COLO668 (cell line): ENCODE measurements around the gene NHSL2.

Experiments
- DNase-seq: peaks from one replicate; lab custom pipeline; 2025; ENCODE audit not compliant: unreplicated experiment; lab: John Stamatoyannopoulos, UW

NHSL2 gene

DNA sequence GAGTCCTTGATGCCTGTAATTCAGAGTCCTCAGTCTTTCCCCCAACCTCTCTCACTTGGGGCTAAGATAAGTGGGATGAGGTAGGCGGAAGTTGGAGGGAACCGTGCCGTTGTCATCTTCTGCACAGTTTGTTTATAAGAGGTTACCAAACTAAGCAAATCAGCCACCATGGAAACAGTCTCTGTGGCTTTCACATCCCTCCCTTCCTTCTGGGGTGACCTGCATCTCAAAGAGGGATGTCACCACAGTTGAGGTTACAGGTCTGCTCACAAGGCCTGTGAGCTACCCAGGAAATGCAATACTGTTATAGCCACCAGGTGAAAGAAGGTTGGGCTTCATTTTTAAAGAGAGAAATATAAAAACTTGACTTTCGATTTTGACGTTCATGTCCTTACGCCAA is 194.8 kb downstream of the NHSL2 start:
- no peak for DNase-seq

DNA sequence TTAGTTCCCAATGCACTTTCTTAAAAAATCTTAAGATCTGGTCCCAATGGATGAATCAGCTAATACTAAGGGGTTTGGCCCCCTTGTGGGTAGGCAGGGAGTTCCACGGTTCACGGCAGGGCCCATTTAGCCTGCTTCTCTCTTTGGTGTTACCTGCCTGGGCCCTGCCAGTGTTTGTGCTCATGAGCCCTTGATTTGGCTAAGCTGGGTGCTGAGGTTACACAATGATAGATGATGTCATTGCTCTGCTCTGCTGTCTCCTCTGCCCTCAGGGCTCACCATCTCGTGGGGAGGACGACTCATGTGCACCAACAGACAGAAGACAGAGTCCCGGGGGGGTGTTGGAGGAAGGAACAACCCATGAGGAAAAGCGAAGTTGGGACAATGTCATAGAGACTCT is 196.7 kb downstream of the NHSL2 start:
- no peak for DNase-seq

DNA sequence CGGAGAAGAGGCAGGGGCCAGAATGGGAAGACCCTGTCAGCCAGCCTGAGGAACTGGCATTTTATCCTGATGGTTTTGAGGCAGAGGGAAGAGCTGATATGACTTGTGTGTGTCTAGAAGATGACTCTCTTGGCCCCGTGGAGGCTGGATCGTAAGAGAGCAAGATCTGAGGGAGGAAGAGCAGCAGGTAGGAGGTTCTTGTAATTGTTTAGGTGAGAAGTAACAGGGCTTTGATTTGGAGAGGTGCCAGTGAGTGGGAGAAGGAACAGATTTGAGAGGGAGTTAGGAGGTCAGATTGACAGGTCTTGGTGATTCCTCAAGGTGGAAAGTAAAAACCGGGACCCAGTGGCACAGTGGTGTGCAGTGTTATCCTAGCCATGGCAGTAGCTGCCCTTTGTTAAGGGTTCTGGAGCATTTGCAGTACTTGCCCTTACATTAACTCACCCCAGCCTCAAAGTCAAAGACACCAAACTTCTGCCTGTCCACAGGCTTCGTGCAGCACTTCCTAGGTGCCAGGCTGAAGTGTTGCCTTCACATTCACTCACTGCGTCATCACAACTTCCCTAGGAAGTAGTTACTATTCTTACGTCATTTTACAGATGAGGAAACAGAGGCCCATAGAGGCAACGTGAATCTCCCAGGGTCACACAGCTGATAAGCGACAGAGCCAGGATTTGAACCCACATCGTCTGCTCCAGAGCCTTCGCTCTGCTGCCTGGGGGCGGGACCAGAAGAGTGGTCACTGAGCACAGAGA is 197.4 kb downstream of the NHSL2 start:
- no peak for DNase-seq

DNA sequence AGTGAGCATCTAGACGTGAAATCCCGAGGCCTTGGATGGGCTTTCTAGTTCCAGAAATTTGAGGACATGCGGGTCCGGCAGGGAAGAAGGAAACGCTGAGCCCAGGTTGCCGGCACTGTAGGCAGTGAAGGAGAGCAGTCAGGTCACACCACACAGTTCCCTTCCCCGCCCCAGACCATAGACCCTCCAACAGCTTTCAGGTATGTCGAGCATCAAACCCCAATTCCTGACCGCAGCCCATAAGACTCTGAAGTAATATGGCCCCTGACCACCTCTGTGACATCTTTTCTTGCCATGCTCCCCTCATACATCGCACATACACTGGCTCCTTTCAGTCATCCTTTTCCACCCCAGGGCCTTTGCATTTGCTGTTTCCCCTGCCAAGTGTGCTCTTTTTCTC is 198.0 kb downstream of the NHSL2 start:
- DNase-seq, result no peak

DNA sequence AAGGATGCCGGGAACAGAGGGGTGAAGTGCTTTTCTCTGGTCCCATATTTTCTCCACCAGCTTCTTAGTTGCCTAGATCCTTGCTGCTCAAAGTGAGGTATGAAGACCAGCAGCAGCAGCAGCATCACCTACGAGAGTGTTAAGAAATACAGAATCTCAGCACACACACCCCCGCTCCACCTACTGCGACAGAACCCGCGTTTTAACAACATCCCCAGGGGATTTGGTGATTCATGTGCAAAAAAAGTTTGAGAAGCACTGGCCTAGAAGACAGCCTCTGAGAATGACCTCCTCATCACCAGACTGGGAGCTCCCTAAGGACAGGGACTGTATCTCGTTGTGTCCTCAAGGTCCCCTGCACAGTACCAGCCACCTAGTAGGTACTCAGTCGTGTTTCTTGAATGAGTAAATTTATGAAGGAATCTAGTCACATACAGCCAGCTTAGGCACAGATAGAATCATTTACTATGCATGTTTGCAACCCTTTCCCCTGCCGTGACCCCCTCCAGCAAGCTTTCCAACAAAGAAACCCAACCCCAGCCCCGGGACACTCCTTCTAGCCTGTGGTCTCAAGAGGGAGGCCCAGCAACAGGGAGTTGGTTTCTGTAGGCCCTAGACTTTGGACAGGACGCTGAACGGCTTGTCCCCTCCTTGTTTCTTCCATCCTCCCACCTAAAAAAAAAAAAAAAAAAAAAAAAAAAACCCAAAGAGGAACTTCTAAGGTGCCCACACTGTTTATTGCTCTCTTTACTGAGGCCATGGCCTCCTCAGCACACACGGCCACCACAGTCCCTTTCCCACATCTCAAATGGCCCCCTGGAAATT is 199.6 kb downstream of the NHSL2 start:
- DNase-seq, result no peak

DNA sequence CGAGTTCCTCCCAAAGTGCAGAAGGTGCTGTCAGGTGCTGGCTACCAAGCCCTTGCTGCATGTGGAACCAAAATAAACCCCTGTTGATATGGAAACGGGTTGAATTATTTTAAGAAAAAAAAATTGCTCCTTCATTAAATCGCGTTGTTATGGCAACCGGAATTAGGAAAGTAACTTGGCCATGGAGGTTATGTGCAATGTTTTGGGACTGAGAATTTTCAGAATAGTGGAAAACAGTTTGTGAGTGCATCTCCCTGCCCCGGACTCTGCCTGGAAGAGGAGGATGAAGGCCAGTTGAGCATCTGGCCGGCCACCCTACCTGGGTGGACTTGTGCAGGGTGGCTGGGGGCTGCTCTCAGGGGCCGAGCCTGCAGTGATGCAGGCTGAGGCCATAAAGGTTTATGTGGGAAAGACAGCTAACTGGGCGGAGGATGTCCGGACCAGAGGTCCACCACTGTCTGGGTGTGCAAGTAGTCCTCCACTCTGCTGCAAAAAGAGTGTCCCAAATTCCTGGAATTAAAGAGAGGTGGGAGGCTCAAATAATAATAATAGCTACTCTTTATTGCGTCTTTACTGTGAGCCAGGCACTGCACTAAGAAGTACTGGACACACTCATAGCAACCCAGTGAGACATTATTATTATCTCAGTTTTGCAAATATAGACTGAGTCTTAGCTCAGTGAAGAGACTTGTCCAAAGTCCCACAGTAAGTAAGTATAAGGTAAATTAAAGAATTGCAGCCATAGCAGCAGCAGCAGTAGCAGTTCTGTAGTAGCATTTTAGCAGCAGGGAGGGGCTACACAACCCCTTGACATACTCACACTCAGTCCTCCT is 200.4 kb downstream of the NHSL2 start:
- no peak for DNase-seq

DNA sequence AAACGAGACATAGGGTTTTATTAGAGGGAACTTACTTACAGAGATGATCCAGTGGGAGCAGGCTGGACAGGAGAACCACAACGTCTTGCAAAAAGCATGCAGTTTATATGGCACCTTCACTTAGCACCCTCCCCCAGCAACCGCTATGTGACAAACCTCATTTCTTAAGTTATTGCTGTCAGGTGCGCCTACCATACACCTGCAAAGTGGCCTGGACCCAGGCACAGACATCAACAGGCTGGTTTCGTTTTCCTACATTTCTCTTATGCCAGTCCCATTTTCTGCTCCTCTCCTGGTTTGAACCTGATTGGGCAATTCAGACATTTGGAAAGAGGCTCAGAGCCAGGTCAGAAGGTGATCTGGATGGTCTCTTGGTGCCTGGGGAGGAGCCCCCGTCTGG is 202.8 kb downstream of the NHSL2 start:
- no peak for DNase-seq

DNA sequence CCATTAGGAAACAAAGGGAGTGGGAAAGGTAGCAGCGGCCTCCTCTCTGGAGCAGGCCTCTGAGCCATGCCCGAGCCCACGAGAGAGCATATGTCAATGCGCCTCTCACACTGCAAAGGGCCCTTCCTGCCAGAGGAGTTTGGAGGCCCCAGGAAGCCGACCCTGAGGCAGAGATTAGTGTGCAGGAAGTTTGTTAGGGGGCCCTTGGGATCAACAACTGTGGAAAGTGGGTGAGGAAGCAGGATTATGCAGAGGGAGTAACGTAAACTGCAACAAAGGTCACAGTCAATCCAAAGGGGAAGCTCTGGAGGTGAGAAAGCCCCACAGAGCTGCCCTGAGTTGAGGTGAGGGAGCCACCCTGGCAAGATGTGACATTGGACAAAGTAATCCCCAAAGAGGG is 203.7 kb downstream of the NHSL2 start:
- DNase-seq, result no peak

DNA sequence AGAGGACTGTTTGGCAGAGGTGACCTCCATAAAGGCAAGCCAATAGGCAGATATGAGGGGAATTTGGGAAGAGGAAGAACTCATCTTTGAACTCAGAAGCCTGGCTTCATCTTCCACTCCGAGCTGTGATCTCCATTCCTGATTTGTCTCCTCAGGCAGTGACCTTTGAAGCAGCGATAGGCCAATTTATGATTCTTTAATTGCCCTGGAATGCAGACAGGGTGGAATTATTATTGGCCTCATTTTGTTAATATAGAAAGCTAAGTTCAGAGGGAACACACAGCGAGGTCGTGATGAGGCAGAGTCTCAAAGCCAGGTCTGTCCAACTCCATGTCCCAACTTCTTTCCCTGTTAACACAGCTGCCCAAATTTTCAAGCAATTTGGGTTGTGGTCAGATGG is 204.2 kb downstream of the NHSL2 start:
- no peak for DNase-seq

DNA sequence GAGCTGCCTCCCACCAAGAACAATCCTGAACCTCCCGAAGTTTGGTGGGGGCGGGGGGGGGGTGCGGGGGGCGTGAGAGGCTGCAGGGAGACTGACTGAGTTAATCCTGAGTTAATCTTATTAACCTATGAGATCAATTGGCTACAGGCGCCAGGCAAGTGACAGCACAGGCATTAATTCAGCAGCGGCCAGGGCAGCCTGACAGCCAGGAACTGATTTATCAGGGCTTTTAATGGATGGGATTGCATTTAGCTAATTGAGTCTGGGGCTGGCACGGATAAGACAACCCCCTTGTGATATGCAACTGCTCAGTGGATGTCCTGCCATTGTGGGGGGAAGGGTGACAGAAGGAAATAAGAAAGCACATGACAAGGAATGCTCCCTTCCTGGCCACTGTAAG is 204.7 kb downstream of the NHSL2 start:
- no peak for DNase-seq

DNA sequence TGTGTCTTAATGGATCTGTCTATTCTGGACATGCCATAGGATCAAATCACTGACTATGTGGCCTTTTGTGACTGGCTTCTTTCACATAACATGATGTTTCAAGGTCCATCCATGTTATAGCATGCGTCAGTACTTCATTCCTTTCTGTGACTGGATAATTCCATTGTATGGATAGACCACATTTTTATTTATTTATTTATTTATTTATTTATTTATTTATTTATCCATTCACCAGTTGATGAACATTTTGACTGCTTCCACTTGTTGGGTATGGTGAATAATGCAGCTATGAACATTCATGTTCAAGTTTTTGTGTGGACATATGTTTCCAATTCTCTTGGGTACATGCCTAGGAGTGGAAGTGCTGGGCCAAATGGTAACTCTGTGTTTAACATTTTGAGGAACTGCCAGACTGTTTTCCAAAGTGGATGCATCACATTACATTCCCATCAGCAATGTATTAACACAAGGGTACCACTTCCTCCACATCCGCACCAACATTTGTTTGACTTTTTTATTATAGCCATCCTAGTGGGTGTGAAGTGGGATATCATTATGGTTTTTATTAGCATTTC is 207.1 kb downstream of the NHSL2 start:
- DNase-seq, result no peak

DNA sequence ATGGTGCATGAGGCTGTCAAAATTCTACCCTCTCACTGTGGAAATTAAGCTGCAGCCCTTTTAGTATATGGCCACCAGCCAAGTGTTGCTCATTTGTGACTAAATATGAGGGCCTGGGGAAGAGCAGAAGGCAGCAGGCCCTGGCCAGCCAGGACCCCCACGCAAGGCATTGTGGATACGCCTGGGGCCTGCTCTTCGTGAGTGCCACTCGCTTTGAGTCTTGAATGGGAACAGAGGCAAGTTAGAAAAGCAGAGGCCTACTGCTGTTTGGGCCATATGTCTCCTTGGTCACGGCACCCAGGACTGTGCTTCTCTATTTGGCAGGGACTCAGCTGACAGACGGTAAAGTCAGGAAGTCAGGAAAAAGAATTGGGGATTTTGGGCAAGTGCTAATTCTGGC is 210.2 kb downstream of the NHSL2 start:
- no peak for DNase-seq

DNA sequence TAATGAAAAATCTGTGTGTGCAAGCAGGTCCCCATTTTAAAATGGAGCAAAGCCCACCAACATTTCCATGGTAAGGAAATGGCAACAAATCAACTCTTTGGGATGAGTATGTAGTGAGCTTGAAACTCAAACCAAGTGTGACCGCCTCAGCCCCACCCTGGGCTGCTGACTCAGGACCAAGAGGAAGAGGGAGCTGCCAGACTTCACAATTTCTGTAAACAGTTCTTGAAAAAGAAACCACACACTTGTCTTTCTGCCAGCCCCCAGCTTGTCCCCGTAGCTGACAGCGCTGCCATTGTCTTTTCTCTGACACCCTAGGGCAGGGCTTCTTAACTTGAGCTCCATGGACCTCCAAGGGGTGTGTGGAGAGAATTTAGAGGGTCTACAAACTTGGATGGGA is 210.7 kb downstream of the NHSL2 start:
- DNase-seq, result no peak

DNA sequence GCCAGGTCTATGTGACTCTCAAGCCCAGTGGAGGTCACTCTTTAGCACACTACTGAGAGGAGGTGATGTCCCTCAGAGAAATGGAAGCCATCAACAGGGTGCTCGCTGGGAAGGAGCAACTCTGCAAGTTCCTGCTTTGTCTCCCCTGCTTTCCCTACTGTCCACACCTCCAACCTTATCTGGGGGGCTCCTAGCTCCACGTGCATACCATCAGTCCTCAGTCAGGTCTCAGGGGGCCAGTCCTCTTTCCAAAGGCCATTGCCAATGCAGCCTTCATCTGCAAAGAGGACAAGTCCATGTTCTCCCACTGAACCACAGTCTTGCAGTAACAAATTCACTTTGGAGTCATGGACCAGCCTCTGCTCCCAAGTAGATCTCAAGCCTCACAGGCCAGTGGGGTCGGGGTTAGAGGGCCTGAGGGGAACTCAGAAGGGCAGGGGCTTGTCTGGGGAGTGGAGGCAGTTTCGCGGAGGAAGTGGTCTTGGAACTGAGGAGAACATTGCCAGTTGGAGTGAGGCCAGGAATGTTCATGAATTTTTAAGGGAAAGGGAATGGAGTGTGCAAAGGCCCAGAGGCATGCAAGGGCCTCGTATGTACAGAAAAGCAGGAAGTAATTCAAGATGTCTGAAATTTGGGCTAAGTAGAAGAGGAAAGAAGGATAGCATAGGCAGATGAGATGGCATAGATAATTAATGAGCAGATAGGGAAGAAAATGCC is 212.1 kb downstream of the NHSL2 start:
- no peak for DNase-seq

DNA sequence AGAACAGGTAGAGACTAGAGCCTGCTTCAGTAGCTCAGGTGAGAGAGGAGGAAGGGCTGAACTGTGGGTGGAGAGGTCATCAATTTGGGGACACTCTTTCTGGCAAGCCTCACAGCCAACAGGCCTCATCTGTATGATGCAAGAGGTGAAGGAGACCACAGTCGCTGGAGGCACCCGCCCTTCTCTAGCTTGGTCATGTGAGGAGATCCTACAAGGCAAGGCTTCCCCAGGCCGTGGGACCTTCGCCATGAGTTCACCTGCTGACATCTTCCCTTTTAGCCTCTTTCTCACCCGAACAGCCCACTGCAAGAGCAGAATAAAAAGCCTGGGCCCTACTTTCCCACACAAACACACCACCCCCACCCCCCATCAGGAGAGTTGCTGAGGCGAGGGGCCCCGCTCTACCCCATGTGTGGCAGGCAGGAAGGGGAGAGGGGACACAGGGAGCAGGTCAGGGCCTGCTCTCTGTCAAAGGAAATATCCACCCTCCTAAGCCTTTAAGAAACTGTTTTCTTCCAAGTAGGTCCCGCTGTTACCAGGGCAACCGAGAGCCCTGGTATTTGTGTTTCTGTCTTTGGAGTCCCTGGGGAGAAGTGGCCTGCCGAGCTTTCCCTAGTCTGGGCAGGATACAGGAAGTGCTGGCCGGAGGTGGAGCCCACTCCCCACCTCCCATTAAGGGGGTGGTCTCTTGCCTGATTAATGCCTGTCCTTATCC is 213.0 kb downstream of the NHSL2 start:
- no peak for DNase-seq

DNA sequence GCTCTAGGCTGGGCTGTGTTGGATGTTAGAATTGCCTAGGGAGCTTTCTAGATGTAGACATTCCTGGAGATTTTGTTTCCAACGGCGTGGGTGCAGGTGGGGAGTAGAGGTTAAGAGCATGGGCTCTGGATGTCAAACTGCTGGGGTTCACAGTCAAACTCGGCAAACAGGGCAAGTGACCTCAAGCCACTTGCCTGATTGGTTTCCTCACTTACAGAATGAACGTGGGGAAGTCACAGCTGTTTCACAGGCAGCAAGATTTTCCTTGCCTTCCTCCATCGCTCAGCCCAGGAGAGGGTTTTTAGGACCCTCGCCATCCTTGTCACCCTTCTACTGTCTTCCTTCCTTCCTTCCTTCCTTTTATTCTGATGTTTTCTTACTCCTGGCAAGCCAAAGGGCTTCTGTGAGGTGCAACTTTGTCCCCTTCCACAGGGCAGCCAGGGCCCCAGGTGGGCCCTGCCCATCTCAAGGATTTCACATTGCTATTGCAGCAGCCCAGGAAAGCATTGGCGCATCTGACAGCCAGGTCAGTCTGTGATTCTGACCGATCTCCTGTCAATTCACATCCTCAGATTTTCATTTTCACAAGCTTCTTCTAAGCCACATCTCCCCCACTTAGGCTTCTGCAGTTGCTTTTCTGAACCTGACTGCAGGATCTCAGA is 214.0 kb downstream of the NHSL2 start:
- DNase-seq, result no peak

DNA sequence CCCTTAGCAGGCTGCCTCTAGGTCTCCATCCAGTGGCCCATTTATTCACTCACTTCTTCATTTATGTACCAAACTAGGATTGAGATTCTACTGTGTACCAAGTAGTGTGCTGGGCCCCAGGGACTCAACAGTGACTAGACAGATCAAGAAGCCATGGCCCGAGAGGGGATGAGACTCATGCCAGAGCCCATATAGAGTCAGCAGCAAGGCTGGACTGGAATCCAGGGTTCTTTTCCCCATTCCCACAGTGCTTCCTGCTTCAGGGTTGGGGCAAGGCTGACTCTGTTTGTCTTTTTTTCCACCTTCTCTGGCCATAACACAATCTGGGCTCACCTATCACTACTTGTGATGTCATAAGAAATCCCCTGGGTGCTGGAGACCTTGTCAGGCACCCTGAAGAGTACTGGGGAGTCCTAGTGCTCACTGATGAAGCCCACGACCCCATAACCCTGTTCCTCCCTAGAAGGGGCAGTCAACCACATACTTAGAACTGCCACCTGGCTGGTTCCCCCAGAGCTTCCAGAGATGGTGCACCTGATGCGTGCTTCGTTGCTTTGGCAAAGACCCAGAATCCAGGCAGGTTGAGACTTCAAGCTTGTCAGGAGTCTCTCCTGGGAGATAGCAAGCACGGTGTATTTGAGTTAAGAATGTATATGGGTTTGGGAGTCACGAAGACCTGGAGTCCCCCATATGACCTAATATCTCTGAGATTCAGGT is 214.8 kb downstream of the NHSL2 start:
- DNase-seq, result no peak

DNA sequence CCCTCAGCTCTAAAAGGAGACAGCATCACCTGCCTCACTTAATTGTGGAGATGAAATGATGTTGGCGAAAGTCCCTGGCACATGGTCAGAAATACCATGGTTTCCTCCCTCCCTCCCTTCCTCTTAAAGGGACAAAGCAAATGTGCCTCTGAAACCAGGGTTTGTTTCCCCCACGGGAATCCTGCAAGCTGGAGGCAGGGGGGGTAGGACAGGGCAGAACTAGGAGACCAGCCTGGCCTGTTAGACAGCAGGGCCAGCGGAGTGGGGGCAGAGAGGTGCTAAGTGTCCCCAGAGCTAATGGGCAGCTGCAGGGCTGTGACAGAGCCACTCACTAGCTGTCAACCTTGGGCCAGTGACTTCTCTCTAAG is 215.4 kb downstream of the NHSL2 start:
- no peak for DNase-seq

DNA sequence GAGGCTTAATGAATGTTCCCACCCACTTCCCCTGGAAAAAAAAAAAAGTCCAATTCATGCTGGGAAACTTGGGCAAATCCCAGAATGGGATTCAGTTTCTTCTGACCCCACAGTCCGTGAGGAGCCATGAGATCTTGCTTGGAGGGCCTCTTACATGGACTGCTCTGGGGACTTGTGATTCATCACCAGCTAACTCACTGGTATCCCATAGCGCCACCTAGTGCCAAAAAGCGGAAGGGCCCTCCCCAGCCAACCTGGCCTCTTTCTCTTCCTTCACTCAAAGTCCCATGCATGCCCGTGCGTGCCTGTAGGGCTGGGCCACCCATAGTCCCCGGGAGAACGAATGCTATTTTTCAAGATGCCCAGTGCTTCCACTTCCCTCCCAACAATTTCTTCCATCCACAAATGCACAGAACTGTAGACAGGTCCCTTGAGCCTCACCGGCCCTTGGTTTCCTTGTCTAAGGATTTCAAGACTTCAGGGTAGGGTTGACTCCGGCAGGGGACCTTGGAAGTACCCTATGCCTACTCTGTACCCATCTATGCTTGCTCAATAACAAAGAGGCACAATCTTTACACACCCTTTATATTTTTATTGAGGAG is 216.0 kb downstream of the NHSL2 start:
- DNase-seq, result peak; percentile 58
